GM12874 (cell line): ENCODE measurements around the gene NAA40.

ENCODE experiments used
- TF ChIP-seq, protein P1 (sequence below): IDR thresholded peaks from 2 replicates; pipeline ENCODE4 v1.5.1; 2011; ENCODE audit warnings: low read depth, mild to moderate bottlenecking, control low read depth, low read length, moderate library complexity; ENCODE audit not compliant: insufficient read depth

NAA40 gene

GRCh38 chr11:63938479-63939396 lies at the start of gene NAA40:
Gene NAA40 (plus strand): TSS chr11:63939002. CDS start chr11:63939097, 95 bp downstream.
- TF ChIP-seq, protein P1, sequence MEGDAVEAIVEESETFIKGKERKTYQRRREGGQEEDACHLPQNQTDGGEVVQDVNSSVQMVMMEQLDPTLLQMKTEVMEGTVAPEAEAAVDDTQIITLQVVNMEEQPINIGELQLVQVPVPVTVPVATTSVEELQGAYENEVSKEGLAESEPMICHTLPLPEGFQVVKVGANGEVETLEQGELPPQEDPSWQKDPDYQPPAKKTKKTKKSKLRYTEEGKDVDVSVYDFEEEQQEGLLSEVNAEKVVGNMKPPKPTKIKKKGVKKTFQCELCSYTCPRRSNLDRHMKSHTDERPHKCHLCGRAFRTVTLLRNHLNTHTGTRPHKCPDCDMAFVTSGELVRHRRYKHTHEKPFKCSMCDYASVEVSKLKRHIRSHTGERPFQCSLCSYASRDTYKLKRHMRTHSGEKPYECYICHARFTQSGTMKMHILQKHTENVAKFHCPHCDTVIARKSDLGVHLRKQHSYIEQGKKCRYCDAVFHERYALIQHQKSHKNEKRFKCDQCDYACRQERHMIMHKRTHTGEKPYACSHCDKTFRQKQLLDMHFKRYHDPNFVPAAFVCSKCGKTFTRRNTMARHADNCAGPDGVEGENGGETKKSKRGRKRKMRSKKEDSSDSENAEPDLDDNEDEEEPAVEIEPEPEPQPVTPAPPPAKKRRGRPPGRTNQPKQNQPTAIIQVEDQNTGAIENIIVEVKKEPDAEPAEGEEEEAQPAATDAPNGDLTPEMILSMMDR, result no peak

DNA sequence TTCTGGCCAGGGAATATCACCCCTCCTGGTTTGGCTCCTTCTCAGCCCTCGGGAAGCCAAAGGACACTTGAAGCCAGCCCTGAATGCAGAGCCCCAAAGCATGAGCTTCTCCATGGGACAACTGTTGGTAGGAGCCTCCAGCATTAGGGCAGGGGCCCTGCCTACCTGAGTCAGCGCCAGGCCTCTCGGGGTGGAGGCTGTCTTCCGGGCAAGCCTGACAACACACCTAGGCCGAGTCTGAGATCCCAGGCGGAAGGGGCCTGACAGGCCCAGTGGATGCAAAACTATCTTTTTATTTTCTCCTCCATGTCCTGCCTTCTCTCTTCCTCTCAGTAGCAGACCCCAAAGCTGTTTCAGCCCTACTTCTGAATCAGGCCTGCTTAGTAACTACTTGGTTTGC lies 49.5 kb upstream of the NAA40 start:
- TF ChIP-seq, protein P1, result no peak

- TF ChIP-seq, protein P1, result no peak
These were observed 48.4 kb upstream of the NAA40 start for GRCh38 chr11:63890368-63890767.

DNA sequence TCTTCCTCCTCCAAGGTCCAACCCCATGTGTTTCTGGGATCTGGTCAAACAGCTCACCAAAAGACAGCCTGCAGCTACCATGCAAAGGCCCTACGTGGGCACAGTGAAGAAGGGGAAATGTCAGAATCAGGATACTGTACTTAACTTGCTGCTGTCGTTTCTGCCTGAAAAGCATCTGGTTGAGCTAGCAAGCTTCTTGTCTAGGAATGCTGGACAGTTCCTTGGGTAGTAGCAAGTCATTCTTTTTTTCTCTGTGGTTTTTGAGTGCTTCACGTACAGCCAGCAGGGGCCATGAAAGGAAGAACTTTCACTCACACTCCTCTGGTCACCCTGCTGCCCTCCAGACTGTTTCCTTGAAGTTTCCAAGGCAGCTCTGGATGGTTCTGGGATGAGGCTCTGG lies 46.6 kb upstream of the NAA40 start:
- TF ChIP-seq, protein P1, result no peak

GRCh38 chr11:63893355-63893754 lies 45.4 kb upstream of the NAA40 start:
- TF ChIP-seq, protein P1, result no peak

DNA sequence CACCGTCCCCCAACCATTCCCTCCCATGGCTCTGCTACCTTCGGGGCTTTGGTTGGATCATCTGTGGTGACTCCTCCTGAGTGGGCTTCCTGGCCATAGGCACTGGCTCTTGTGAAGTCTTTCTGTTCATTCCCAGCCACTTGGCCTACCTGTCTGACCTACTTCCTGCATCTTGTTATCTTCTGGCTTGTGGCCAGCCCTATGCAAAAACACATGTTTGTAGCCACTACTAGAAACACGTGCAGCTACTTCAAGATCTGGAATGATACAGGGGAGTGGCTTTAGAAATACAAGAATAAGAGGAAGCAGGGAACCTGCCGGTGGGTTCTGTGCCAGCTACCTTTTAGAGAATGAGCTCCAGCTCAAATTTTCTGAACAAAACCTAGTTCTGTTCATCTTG lies 42.7 kb upstream of the NAA40 start:
- TF ChIP-seq, protein P1, result no peak

DNA sequence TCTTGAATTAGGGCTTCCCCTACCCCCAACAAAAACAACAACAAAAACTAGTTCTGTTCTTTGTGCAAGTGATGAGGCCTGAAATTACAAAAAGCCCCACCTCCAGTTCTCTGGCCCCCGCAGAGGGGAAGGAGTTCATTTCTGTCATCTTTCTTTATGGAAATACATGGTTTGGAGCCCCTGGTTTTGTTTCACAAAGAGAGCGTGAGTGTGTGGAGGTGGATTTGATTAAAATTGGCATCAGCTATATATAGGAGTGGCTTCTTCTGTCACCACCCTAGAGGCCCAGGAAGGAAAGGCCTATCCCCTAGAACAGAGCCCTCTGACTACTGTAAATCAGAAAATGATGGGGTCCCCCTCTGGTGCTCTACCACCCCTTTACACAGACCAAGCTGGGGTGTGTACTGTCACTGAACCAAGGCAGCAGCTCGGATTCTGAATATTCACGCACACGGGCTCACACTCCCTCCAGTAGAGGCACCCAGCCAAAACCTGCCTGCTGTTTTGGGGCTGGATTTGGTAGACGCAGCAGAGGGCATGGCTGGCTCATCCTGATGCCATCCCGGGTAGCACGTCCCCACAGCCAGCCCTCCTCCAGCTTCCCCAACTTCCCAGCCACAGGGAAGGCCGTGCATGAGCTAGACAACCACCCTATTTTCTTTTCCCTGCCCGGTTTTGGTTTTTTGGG lies 41.2 kb upstream of the NAA40 start:
- TF ChIP-seq, protein P1, result no peak
